ENCODE measurements around the gene SLCO6A1. TPM values are rescaled to one million over a fixed set of nuclear protein-coding genes. Genes with fewer than 3 reads are reported as not detected.

The SLCO6A1 gene
- total and polyA plus RNA-seq, 4 donors = not detected

GRCh38 chr5:102385365-102385764 is 113.4 kb downstream of the SLCO6A1 start:
- Histone ChIP-seq H3K4me3 (no peak overlapping the region), H3K36me3 (ENCODE audit: control insufficient read depth in 4 of 4, insufficient read depth in 4 of 4, low read length in 4 of 4) (no peaks in the 10 kb centered on the region), H3K9ac (ENCODE audit: insufficient read depth in 1 of 2, low read length in 2 of 2) (no peak overlapping the region), H3K27ac (ENCODE audit: low read depth in 1 of 2, low read length in 1 of 2) (no peak overlapping the region), H3K4me1 (ENCODE audit: control insufficient read depth in 5 of 5, insufficient read depth in 5 of 5, low read length in 5 of 5) (no peaks in the 10 kb centered on the region), H3K9me3 (ENCODE audit: control insufficient read depth in 4 of 4, insufficient read depth in 3 of 4, low read length in 3 of 4) (peaks cover 0 to 6% (median 0%) of the 10 kb centered on the region in 4 donors), H3K27me3 (ENCODE audit: control insufficient read depth in 3 of 3, insufficient read depth in 3 of 3, low read length in 2 of 3) (no peaks in the 10 kb centered on the region)
- no peak for ATAC-seq (ENCODE audit: insufficient read depth, low FRiP score)
- WGBS, 2 donors = 84 to 90% methylated on average over 1 of the region's 1 CpG
- DNase-seq = no peak
- no peak for TF ChIP-seq CTCF (IDR thresholded peaks at IDR 0.05; ENCODE audit: control extremely low read depth, extremely low read depth)

GRCh38 chr5:102380174-102380573 is 118.6 kb downstream of the SLCO6A1 start:
- no peak for TF ChIP-seq CTCF (IDR thresholded peaks at IDR 0.05; ENCODE audit: control extremely low read depth, extremely low read depth)
- no peak overlapping the region for H3K27ac ChIP-seq (ENCODE audit: low read depth in 1 of 2, low read length in 1 of 2)
- DNase-seq (no peak), ATAC-seq (ENCODE audit: insufficient read depth, low FRiP score) (no peak)
- no peak overlapping the region for H3K9ac ChIP-seq (ENCODE audit: insufficient read depth in 1 of 2, low read length in 2 of 2)
- no peaks in the 10 kb centered on the region for H3K4me1 ChIP-seq (ENCODE audit: control insufficient read depth in 5 of 5, insufficient read depth in 5 of 5, low read length in 5 of 5)
- H3K4me3 ChIP-seq = no peak overlapping the region
- H3K9me3 ChIP-seq (ENCODE audit: control insufficient read depth in 4 of 4, insufficient read depth in 3 of 4, low read length in 3 of 4) = peaks cover 0 to 3% (median 0%) of the 10 kb centered on the region in 4 donors
- no peaks in the 10 kb centered on the region for H3K36me3 ChIP-seq (ENCODE audit: control insufficient read depth in 4 of 4, insufficient read depth in 4 of 4, low read length in 4 of 4)
- no peaks in the 10 kb centered on the region for H3K27me3 ChIP-seq (ENCODE audit: control insufficient read depth in 3 of 3, insufficient read depth in 3 of 3, low read length in 2 of 3)

DNA sequence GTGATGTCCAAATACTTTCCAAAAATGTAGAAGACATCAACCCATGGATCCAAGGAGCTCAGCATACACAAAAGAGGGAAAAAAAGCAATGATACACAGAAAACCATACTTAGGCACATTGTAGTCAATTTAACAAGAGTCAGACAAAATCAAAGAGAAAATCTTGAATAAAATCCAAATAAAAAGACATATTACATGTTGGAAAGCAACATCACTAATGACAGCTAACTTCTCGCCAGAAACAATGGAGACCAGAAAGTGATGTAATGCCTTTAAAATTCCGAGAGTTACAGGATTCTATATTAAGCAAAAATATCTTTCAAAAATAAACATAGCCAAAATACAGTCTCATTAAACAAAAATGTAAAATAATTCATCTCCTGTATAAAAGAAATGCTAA is 122.9 kb downstream of the SLCO6A1 start:
- DNase-seq (no peak), ATAC-seq (ENCODE audit: insufficient read depth, low FRiP score) (no peak)

More for the DNA sequence above, 122.9 kb downstream of the SLCO6A1 start:
- H3K27ac ChIP-seq (ENCODE audit: low read depth in 1 of 2, low read length in 1 of 2) = no peak overlapping the region
- no peaks in the 10 kb centered on the region for H3K27me3 ChIP-seq (ENCODE audit: control insufficient read depth in 3 of 3, insufficient read depth in 3 of 3, low read length in 2 of 3)
- H3K9ac ChIP-seq (ENCODE audit: insufficient read depth in 1 of 2, low read length in 2 of 2) = no peak overlapping the region
- no peaks in the 10 kb centered on the region for H3K36me3 ChIP-seq (ENCODE audit: control insufficient read depth in 4 of 4, insufficient read depth in 4 of 4, low read length in 4 of 4)
- peaks cover 0 to 3% (median 0%) of the 10 kb centered on the region in 4 donors for H3K9me3 ChIP-seq (ENCODE audit: control insufficient read depth in 4 of 4, insufficient read depth in 3 of 4, low read length in 3 of 4)
- TF ChIP-seq CTCF (IDR thresholded peaks at IDR 0.05; ENCODE audit: control extremely low read depth, extremely low read depth) = no peak
- 69 to 75% methylated on average over 2 of the region's 2 CpGs for WGBS, 2 donors
- H3K4me3 ChIP-seq = no peak overlapping the region
- H3K4me1 ChIP-seq (ENCODE audit: control insufficient read depth in 5 of 5, insufficient read depth in 5 of 5, low read length in 5 of 5) = no peaks in the 10 kb centered on the region
